GM12865 (cell line): ENCODE data around the gene TM9SF4.

ENCODE experiments used
- DNase-seq: peaks from one replicate; pipeline ENCODE4 v3.0.0; 2010; ENCODE audit warnings: low read depth
- H3K4me3 ChIP-seq: 2 replicates; pipeline ENCODE4 v1.5.1; 2011; ENCODE audit warnings: mild to moderate bottlenecking, low read depth, low read length, control low read depth
- CTCF ChIP-seq: IDR thresholded peaks from 2 replicates; pipeline ENCODE4 v1.5.1; 2011; ENCODE audit warnings: low read length, control low read depth, low read depth, inconsistent platforms; ENCODE audit not compliant: insufficient read depth; ENCODE audit errors: missing control alignments

TM9SF4 gene

GRCh38 chr20:32207626-32208498, 98.3 kb downstream of the TM9SF4 start, which contains the start of the genes PLAGL2 and POFUT1:
PLAGL2 (minus strand) TSS chr20:32207743; CDS start chr20:32202178, 5,565 bp downstream.
POFUT1 (plus strand) TSS chr20:32207880; CDS start chr20:32207942, 62 bp downstream.
- H3K4me3 ChIP-seq, result peak within 1 kb of the TSS; percentile 98
- peak; percentile 94 for DNase-seq
- TF ChIP-seq CTCF, result peak; percentile 29

GRCh38 chr20:32208499-32209154, 99.1 kb downstream of the TM9SF4 start:
- no peak for DNase-seq
- peak overlapping the region; percentile 98 for H3K4me3 ChIP-seq
- no peak for TF ChIP-seq CTCF

- no peak for TF ChIP-seq CTCF
- no peak for DNase-seq
- no peak overlapping the region for H3K4me3 ChIP-seq
These were observed 100.5 kb downstream of the TM9SF4 start for GRCh38 chr20:32209850-32210605.

- no peak overlapping the region for H3K4me3 ChIP-seq
- TF ChIP-seq CTCF, result no peak
These were observed 104.4 kb downstream of the TM9SF4 start for GRCh38 chr20:32213870-32214269.

GRCh38 chr20:32215147-32215546, 105.6 kb downstream of the TM9SF4 start:
- no peak overlapping the region for H3K4me3 ChIP-seq
- no peak for TF ChIP-seq CTCF
- no peak for DNase-seq

More at GRCh38 chr20:32213870-32214269, 104.4 kb downstream of the TM9SF4 start:
- DNase-seq, result no peak

- no peak overlapping the region for H3K4me3 ChIP-seq
- TF ChIP-seq CTCF, result no peak
- no peak for DNase-seq
These were observed 106.2 kb downstream of the TM9SF4 start for GRCh38 chr20:32215729-32216128.
